ENCODE results near the gene CD36.

DNA sequence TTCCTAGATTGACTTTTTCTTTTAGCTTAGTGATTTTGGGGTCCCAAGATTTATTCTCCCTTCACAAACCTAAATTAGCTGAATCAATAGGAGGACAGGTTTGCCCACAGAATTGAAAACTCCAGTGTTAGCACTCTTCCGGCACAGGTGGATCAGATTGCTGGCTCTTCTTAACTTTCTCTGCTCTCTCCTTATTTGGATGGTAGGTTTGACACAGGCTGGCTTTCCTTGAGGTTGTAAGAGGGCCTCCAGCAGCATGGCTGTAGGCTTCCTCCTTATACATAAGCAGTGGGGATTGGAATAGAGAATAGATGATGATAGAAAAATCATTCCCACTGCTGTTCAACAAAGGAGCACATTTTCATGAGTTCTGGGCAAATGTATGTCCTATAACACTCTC, 9.4 kb upstream of the CD36 start:
- TF ChIP-seq, protein P1, sequence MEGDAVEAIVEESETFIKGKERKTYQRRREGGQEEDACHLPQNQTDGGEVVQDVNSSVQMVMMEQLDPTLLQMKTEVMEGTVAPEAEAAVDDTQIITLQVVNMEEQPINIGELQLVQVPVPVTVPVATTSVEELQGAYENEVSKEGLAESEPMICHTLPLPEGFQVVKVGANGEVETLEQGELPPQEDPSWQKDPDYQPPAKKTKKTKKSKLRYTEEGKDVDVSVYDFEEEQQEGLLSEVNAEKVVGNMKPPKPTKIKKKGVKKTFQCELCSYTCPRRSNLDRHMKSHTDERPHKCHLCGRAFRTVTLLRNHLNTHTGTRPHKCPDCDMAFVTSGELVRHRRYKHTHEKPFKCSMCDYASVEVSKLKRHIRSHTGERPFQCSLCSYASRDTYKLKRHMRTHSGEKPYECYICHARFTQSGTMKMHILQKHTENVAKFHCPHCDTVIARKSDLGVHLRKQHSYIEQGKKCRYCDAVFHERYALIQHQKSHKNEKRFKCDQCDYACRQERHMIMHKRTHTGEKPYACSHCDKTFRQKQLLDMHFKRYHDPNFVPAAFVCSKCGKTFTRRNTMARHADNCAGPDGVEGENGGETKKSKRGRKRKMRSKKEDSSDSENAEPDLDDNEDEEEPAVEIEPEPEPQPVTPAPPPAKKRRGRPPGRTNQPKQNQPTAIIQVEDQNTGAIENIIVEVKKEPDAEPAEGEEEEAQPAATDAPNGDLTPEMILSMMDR (IDR thresholded peaks at IDR 0.05): no peak
- TF ChIP-seq POLR2A (IDR thresholded peaks at IDR 0.05): no peak
